A549 (cell line): ENCODE data around the gene ZNF423. TPM values are rescaled to one million over a fixed set of nuclear protein-coding genes. Genes with fewer than 3 reads are reported as not detected.

Experiments used
- ATAC-seq, 2 experiments: fragments of 200-7000 bp in 1 of 2; fragments of >200 bp in 1 of 2; cut with Nextera tagmentation in 1 of 2; cut with Tn5 transposase in 1 of 2; 3 replicates each; pipeline versions ENCODE4 v1.8.0 to v1.9.1; 2018 to 2020; ENCODE audit warnings: mild to moderate bottlenecking in 1 of 2, moderate library complexity in 1 of 2
- CTCF ChIA-PET: fragments of 300-600 bp; sonication (Branson Sonifier 250); formaldehyde crosslinking; extraction: SDS; loops from one replicate; lab custom pipeline; 2021; ENCODE audit warnings: antibody characterized with exemption, inconsistent platforms; lab: Yijun Ruan, JAX
- POLR2A ChIA-PET: fragments of 350-600 bp; formaldehyde crosslinking; extraction: SDS; loops from one replicate; lab custom pipeline; 2021; ENCODE audit warnings: antibody characterized with exemption, inconsistent platforms; lab: Yijun Ruan, JAX
- DNase-seq, 2 experiments: peaks; one replicate each; pipeline versions ENCODE4 v3.0.0 to v3.0.0-alpha.2; 2011 to 2016; ENCODE audit warnings: low read depth in 1 of 2, low spot score in 1 of 2
- FAIRE-seq: peaks from 2 replicates; lab custom pipeline; 2011; peaks lifted over from hg19 to GRCh38; lab: Jason Lieb, UNC
- H3K27ac ChIP-seq, 2 experiments: fragments of >200 bp; sonication (Bioruptor Twin); formaldehyde crosslinking; 3 replicates each; pipeline ENCODE4 v1.5.1; 2016 to 2017
- H3K4me1 ChIP-seq: fragments of >200 bp; sonication (Bioruptor Twin); formaldehyde crosslinking; 3 replicates; pipeline ENCODE4 v1.6.1; 2016
- H3K4me2 ChIP-seq: fragments of >200 bp; sonication (Bioruptor Twin); formaldehyde crosslinking; 3 replicates; pipeline ENCODE4 v1.6.1; 2016
- H3K4me3 ChIP-seq: fragments of >200 bp; sonication (Bioruptor Twin); formaldehyde crosslinking; 3 replicates; pipeline ENCODE4 v1.5.1; 2016
- H3K9me3 ChIP-seq: fragments of >200 bp; sonication (Bioruptor Twin); formaldehyde crosslinking; 3 replicates; pipeline ENCODE4 v1.6.1; 2016
- CBX2 ChIP-seq: fragments of 200-600 bp; sonication (generic); IDR thresholded peaks from 2 replicates; pipeline ENCODE4 v1.6.1; 2016; ENCODE audit warnings: low read depth, mild to moderate bottlenecking, borderline replicate concordance
- FOXS1 ChIP-seq: fragments of 250-450 bp; sonication (Bioruptor Pico); IDR thresholded peaks from 2 replicates; pipeline ENCODE4 v1.5.0; 2020; ENCODE audit warnings: mild to moderate bottlenecking, moderate library complexity
- GATA3 ChIP-seq: IDR thresholded peaks from 2 replicates; pipeline ENCODE4 v1.6.1; 2012; ENCODE audit warnings: borderline replicate concordance
- HDAC2 ChIP-seq: fragments of 200-600 bp; sonication (generic); IDR thresholded peaks from 2 replicates; pipeline ENCODE4 v1.6.1; 2016
- HOXB13 ChIP-seq: fragments of 250-450 bp; sonication (Bioruptor Pico); IDR thresholded peaks from 2 replicates; pipeline ENCODE4 v1.5.0; 2020; ENCODE audit warnings: low read depth, mild to moderate bottlenecking, moderate library complexity
- HOXB5 ChIP-seq: fragments of 250-450 bp; sonication (Bioruptor Pico); IDR thresholded peaks from 2 replicates; pipeline ENCODE4 v1.5.0; 2020; ENCODE audit warnings: mild to moderate bottlenecking, moderate library complexity
- MYC ChIP-seq: IDR thresholded peaks from 2 replicates; pipeline ENCODE4 v1.6.1; 2012; ENCODE audit warnings: mild to moderate bottlenecking, inconsistent platforms, low read length, improper control_type of control experiment, borderline replicate concordance
- NR3C1 ChIP-seq: fragments of >200 bp; sonication (Bioruptor Twin); formaldehyde crosslinking; IDR thresholded peaks from 3 replicates; pipeline ENCODE4 v1.6.1; 2017
- POLR2AphosphoS2 ChIP-seq: conservative IDR thresholded peaks from 2 replicates; pipeline ENCODE4 v1.6.1; 2012; ENCODE audit warnings: low read length, improper control_type of control experiment, inconsistent platforms
- RARB ChIP-seq: fragments of 250-450 bp; sonication (Bioruptor Pico); IDR thresholded peaks from 2 replicates; pipeline ENCODE4 v1.8.0; 2021; ENCODE audit warnings: mild to moderate bottlenecking, moderate library complexity
- RFX5 ChIP-seq: fragments of 450-650 bp; IDR thresholded peaks from 2 replicates; pipeline ENCODE4 v1.7.1; 2014; ENCODE audit warnings: antibody characterized with exemption, mild to moderate bottlenecking, moderate library complexity
- TP53 ChIP-seq: fragments of 250-450 bp; sonication (Bioruptor Pico); IDR thresholded peaks from 2 replicates; pipeline ENCODE4 v1.5.0; 2021; ENCODE audit warnings: mild to moderate bottlenecking, moderate library complexity
- ZC3H11A ChIP-seq: fragments of 450-650 bp; IDR thresholded peaks from 2 replicates; pipeline ENCODE4 v1.6.1; 2014; ENCODE audit warnings: antibody characterized with exemption, mild to moderate bottlenecking
- ZFP36 ChIP-seq: fragments of 450-650 bp; IDR thresholded peaks from 2 replicates; pipeline ENCODE4 v1.6.1; 2014; ENCODE audit warnings: borderline replicate concordance; ENCODE audit not compliant: partially characterized antibody
- WGBS: methylation state at CpG from one replicate; pipeline ENCODE4 v1.1.6; 2017; ENCODE audit errors: missing lambda C conversion rate; 5-methylcytosine and 5-hydroxymethylcytosine counted together
- polyA plus RNA-seq, 4 experiments: library from polyadenylated mRNA; depleted of rRNA in 3 of 4; stranded (reverse); fragments of >200 nt; fragmentation: RNase III in 1 of 4; extraction: RNeasy Plus Mini Kit Qiagen cat#74134 plus additional on column Dnase treatment in 1 of 4; gene quantifications; 2 replicates in 3 of 4; 3 replicates in 1 of 4; pipeline ENCODE4 v1.2.3, GENCODE V29; 2011 to 2017
- TF ChIP-seq, protein P1 (sequence below): IDR thresholded peaks from 2 replicates; pipeline ENCODE4 v1.6.1; 2012
- TF ChIP-seq, protein P2 (sequence below): fragments of 150-350 bp; IDR thresholded peaks from 2 replicates; pipeline ENCODE4 v1.6.1; 2014; ENCODE audit warnings: low read depth, mild to moderate bottlenecking, low read length
- TF ChIP-seq, protein P3 (sequence below): fragments of >200 bp; sonication (Bioruptor Twin); formaldehyde crosslinking; IDR thresholded peaks from 2 replicates; pipeline ENCODE4 v1.6.1; 2016
- TF ChIP-seq, protein P4 (sequence below): fragments of 450-650 bp; IDR thresholded peaks from 2 replicates; pipeline ENCODE4 v1.6.1; 2014; ENCODE audit warnings: antibody characterized with exemption

The ZNF423 gene
- polyA plus RNA-seq, 2 of the 4 experiments (the other 2 are of a cell fraction) = 0.04 to 0.10 TPM

DNA sequence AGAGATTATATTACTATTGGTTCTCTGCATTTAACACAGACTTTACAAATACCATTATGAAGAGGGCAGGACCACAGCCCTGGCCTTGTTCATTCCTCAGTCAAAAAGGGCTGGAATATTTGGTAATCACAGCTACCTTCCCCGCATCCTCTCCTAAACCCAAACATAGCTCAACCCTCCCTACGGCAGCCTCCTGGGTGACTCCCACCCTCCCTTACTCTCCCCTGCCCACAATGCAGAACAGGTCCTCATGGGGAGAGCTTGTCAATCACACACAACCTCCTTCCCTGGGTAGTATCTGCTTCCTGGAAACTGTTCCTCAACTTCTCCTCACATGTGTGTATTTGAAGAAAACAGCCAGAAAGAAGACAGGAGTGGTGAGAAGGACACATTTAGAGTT is 258.1 kb downstream of the ZNF423 start (continued):
- TF ChIP-seq, protein P1, sequence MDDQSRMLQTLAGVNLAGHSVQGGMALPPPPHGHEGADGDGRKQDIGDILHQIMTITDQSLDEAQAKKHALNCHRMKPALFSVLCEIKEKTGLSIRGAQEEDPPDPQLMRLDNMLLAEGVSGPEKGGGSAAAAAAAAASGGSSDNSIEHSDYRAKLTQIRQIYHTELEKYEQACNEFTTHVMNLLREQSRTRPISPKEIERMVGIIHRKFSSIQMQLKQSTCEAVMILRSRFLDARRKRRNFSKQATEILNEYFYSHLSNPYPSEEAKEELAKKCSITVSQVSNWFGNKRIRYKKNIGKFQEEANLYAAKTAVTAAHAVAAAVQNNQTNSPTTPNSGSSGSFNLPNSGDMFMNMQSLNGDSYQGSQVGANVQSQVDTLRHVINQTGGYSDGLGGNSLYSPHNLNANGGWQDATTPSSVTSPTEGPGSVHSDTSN = no peak
- TF ChIP-seq NR3C1 = no peak

DNA sequence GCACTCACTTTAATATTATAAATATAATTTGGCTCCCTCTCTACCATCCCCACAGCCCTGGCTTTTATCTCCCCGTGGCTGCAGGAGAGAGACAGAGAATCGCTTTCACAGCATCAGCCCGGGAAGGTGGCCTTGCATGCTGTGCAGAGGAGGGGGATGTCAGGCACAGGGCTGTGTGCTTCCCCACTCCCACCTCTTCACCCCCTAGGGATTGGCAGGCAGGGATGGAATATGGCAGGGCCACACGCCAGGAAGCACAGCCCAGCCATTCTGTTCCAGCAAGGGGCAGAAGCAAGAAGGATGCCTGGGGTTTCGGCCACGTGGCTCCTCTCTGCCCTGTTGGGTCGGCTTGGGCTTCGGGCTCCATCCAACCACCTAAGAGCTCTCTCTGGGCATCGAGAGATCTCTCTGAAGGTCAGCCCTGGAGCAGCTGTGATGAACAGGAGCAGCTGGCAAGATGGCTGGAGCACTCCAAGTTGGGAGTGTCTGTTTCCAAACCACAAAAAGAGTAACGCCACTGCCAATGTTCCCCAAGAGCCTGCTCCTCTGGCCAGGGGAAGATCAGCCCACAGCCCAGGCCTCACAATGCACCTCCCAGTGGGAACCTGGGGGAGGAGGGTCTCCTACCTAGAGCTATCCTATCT is 259.1 kb downstream of the ZNF423 start:
- no peaks in the 10 kb centered on the region for H3K9me3 ChIP-seq
- ATAC-seq (no peak), DNase-seq (no peak), FAIRE-seq (no peak)
- CTCF ChIA-PET = interaction anchor here (0.7 to 2.3 kb wide), 7 partner anchors 8 to 326 kb away, joined by 3 to 9 read pairs (median 4); no protein-coding TSS in a partner anchor
- H3K4me2 ChIP-seq = no peak overlapping the region
- WGBS = 29% methylated on average over 10 of the region's 10 CpGs
- POLR2A ChIA-PET = no interaction called here
- no peak overlapping the region for H3K4me3 ChIP-seq
- H3K4me1 ChIP-seq = no peaks in the 10 kb centered on the region
- TF ChIP-seq HDAC2 = no peak
- no peak for TF ChIP-seq HOXB13 (CRISPR knock-in tag)
- no peak for TF ChIP-seq POLR2AphosphoS2
- TF ChIP-seq RFX5 = no peak
- no peak for TF ChIP-seq FOXS1 (CRISPR knock-in tag)
- TF ChIP-seq RARB (CRISPR knock-in tag) = no peak
- TF ChIP-seq, protein P2, sequence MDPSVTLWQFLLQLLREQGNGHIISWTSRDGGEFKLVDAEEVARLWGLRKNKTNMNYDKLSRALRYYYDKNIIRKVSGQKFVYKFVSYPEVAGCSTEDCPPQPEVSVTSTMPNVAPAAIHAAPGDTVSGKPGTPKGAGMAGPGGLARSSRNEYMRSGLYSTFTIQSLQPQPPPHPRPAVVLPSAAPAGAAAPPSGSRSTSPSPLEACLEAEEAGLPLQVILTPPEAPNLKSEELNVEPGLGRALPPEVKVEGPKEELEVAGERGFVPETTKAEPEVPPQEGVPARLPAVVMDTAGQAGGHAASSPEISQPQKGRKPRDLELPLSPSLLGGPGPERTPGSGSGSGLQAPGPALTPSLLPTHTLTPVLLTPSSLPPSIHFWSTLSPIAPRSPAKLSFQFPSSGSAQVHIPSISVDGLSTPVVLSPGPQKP = no peak
- TF ChIP-seq MYC = no peak
- TF ChIP-seq GATA3 = no peak
- TF ChIP-seq, protein P3, sequence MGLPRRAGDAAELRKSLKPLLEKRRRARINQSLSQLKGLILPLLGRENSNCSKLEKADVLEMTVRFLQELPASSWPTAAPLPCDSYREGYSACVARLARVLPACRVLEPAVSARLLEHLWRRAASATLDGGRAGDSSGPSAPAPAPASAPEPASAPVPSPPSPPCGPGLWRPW = no peak
- TF ChIP-seq CBX2 = no peak
- TF ChIP-seq TP53 (CRISPR knock-in tag) = no peak
- TF ChIP-seq HOXB5 (CRISPR knock-in tag) = no peak
- TF ChIP-seq, protein P1 = no peak
- H3K27ac ChIP-seq = no peak overlapping the region

DNA sequence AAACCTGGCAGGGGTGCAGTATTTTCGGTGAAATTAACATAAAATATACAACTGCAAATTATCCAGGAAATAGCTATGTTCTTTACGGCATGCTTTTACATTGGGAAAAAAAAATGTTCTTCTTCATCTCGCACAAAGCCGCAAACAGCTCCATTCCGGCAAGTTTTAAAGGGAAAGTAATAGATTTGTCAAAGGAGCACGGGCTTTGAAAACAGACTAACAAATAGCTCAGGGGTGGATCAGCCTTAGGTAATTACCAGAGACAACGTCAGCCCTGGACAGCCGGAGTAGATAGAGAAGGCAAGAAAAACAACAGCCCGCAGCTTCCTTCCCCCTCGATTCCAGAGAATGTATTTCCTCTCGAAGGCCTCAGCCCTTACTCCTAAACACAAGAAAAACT is 259.8 kb downstream of the ZNF423 start:
- no peak overlapping the region for H3K4me3 ChIP-seq
- TF ChIP-seq NR3C1 = no peak
- no peak for TF ChIP-seq MYC
- no peak for TF ChIP-seq ZC3H11A
- TF ChIP-seq ZFP36 = no peak
- TF ChIP-seq, protein P4, sequence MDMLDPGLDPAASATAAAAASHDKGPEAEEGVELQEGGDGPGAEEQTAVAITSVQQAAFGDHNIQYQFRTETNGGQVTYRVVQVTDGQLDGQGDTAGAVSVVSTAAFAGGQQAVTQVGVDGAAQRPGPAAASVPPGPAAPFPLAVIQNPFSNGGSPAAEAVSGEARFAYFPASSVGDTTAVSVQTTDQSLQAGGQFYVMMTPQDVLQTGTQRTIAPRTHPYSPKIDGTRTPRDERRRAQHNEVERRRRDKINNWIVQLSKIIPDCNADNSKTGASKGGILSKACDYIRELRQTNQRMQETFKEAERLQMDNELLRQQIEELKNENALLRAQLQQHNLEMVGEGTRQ = no peak
- no peak for TF ChIP-seq TP53 (CRISPR knock-in tag)
- FAIRE-seq (no peak), DNase-seq (no peak), ATAC-seq (no peak)
- CTCF ChIA-PET = interaction anchor here (0.5 to 1.2 kb wide), 5 partner anchors 12 to 327 kb away, joined by 3 to 5 read pairs (median 3); no protein-coding TSS in a partner anchor
- H3K9me3 ChIP-seq = no peaks in the 10 kb centered on the region
- no peaks in the 10 kb centered on the region for H3K4me1 ChIP-seq
- WGBS = 36% methylated on average over 11 of the region's 11 CpGs
- H3K27ac ChIP-seq = no peak overlapping the region
- POLR2A ChIA-PET = no interaction called here
- H3K4me2 ChIP-seq = no peak overlapping the region
